GM19023 (cell line): Measurements from ENCODE around the gene CFI.
A peak's percentile ranks its signal among the peaks of the same experiment; 100 is the strongest.

Experiments
- ATAC-seq: cut with Tn5 transposase; IDR thresholded peaks from one replicate; pipeline ENCODE4 v1.9.1; 2021; ENCODE audit warnings: mild to moderate bottlenecking, moderate library complexity; ENCODE audit not compliant: unreplicated experiment

The CFI gene

GRCh38 chr4:109801895-109802319 is at the start of gene CFI:
CFI (minus strand) TSS chr4:109801999; CDS start chr4:109801971, 28 bp downstream.
- no peak for ATAC-seq

- no peak for ATAC-seq
Observed at GRCh38 chr4:109850601-109851000, 48.8 kb upstream of the CFI start.

GRCh38 chr4:109848501-109848900 is 46.7 kb upstream of the CFI start:
- ATAC-seq: no peak

- ATAC-seq: no peak
Observed at GRCh38 chr4:109847896-109848442, 46.2 kb upstream of the CFI start, which contains the start of gene LRIT3. LRIT3 (plus strand) TSS chr4:109848107; CDS start chr4:109848202, 95 bp downstream.

- ATAC-seq: no peak
Observed at GRCh38 chr4:109846395-109847098, 44.7 kb upstream of the CFI start.

- no peak for ATAC-seq
Observed at GRCh38 chr4:109836985-109837384, 35.2 kb upstream of the CFI start.

GRCh38 chr4:109833756-109834155 is 32.0 kb upstream of the CFI start:
- no peak for ATAC-seq

GRCh38 chr4:109827672-109828071 is 25.9 kb upstream of the CFI start, which contains the start of gene RRH:
RRH (plus strand) TSS chr4:109827972; CDS start chr4:109828028, 56 bp downstream.
- ATAC-seq: no peak

- ATAC-seq: no peak
Observed at GRCh38 chr4:109826719-109827118, 24.9 kb upstream of the CFI start.

- ATAC-seq: no peak
Observed at GRCh38 chr4:109821185-109821584, 19.4 kb upstream of the CFI start.

- ATAC-seq: no peak
Observed at GRCh38 chr4:109820563-109820962, 18.8 kb upstream of the CFI start.

GRCh38 chr4:109818268-109818667 is 16.5 kb upstream of the CFI start:
- no peak for ATAC-seq

GRCh38 chr4:109816894-109817293 is 15.1 kb upstream of the CFI start:
- no peak for ATAC-seq

GRCh38 chr4:109816082-109816442 is 14.3 kb upstream of the CFI start:
- ATAC-seq: no peak

GRCh38 chr4:109815151-109816081 is 13.6 kb upstream of the CFI start, which contains the start of gene GAR1:
GAR1 (plus strand) TSS chr4:109815762; CDS start chr4:109816165, 403 bp downstream.
- ATAC-seq: peak; percentile 99

- ATAC-seq: no peak
Observed at GRCh38 chr4:109811707-109812106, 9.9 kb upstream of the CFI start.

- ATAC-seq: no peak
Observed at GRCh38 chr4:109810552-109811387, 9.0 kb upstream of the CFI start.

GRCh38 chr4:109809655-109810054 is 7.9 kb upstream of the CFI start:
- ATAC-seq: no peak

GRCh38 chr4:109803924-109804571 is 2.2 kb upstream of the CFI start:
- peak; percentile 64 for ATAC-seq
